GM19035 (cell line): ENCODE results near the gene DLX6.

Experiments used
- ATAC-seq: cut with Tn5 transposase; IDR thresholded peaks from one replicate; pipeline ENCODE4 v1.9.1; 2021; ENCODE audit not compliant: unreplicated experiment

DLX6 gene

DNA sequence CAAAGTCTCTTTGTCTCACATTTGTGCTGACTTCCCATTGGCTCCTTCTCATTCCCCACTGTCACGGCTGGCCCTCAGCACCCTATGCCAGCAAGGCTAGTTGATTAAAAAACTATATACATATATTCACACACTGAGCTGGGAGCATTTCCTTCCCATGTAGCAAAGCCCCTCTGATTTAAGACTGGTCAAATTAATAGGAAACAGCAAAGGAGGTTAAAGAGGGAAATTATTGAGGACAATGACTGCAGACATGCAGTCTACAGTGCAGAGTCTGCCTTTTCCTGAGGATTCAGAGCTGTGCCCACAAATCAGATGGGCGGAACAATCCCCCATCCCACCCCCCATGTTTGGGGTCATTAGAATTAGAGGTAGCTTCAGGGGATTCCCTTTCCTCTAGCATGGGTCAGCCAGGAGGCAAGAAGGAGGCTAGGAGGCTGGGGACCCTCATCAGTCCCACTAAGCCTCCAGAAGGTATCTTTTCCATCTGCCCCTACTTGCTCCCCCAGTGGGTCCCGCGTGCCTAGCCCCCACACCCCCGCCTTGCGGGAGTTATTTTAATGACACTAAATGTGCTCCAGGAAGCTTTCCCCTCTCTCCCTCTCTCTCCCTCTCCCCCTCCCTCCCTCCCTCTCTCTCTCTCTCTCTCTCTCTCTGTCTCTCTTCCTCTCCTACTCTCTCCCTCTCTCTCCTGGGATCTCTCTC lies 9.8 kb upstream of the DLX6 start:
- no peak for ATAC-seq

DNA sequence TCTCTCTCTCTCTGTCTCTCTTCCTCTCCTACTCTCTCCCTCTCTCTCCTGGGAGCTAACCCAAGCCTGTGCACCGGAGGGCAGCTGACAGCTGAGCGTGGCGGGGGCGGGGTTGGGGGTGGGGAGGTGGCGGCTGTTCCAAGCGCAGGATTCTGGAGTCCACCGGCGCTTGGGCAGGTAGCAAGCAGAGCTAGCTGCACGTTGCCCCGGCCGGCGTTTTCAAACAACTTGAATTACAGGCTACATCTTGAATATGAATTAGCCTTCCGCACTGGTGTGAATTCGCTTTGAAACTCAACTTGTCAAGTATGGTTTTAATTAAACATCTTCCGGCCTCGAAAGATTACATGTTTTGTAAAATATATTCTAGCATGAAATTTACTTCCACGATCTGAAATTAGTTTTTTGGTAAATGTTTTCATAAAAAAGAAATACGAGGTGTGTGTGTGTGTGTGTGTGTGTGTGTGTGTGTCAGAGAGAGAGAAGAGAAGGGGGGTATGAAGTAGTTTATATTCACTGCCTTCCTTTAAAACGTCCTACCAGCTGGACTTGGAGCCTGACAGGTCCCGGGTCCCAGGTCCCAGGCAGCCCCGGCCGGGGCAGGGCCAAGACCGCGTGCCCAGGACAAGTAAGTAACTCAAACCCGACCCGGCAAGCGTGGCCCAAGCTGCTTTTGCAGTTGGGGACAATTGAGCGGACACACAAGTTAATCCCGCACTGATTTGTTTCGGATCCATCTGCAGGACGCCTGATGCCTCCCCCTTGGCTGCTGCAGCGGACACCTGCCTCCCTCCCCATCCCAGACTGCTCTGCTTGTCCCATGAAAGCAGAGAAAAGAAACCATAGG lies 9.0 kb upstream of the DLX6 start:
- no peak for ATAC-seq

DNA sequence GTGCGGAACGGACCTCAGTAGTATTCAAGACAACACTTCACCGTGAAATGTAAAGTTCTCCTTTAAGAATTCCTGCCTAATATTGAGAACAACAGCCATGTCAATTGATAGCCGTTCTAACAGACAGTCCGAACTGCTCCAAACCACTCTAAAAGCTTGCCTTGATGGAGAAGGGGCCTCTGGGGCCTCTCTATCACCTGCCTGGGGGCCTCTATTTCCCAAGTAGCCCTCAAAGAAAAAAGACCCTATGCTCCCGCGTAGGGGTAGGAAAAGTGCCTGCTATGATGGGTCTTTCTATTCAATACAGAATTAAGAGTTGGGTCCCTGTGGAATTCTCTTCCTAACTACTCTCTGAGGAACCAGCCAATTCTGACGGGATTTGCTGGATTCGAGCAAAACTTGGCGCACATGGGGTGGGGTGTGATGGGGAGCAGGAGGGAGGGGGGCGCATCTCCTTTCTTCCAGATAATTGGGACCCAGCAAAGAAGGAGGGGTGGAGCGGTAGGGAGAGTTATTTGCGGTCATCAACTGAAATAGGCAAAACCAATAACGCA lies 8.3 kb upstream of the DLX6 start:
- no peak for ATAC-seq

DNA sequence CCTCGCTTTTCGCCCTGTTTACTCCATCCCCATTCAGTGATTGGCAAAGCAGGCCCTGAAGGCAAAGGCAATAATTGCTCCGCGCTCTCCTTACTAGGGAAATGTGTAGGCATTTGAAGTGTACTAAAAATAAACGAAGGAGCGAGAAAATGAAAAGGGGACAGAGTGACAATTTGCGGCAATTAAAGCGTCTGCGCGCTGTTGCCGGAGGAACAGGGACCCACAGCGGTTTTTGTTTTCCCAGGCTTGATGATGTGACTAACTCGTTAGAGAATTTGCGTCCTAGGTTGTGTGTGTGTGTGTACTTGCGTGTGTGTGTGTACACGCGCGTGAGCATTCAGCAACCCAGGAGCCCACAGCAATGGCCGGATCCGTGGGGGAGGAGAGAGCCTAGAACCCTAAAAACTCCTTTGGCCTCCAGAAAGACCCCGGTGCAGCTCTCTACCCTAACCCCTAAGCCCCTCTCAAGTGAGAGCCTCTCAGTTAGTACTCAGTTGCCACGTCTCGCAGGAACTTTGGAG lies 7.8 kb upstream of the DLX6 start:
- ATAC-seq = no peak

- no peak for ATAC-seq
These were observed 7.0 kb upstream of the DLX6 start for GRCh38 chr7:96998333-96998732.

DNA sequence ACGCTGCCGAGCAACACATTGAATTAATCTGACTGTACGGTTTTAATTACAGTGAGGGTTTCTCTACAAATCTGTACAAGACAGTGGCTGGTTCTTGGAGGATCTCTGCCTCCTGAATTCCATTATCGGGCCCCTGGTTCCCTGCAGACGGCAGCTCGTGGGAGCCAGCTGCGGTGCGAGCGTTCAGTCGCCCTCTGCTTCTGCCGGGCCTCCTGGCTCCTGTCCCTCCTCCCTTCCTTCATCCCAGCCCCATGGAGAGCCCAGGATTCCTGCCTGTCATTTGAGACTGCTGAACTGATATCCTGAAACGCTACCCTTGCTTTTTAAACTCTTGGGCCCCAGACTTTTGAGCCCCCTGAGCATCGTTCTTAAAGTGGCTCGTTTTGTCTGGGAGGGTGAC lies 6.6 kb upstream of the DLX6 start:
- ATAC-seq = no peak

- no peak for ATAC-seq
These were observed 4.1 kb upstream of the DLX6 start for GRCh38 chr7:97001221-97001620.

GRCh38 chr7:97001656-97002554 lies 3.4 kb upstream of the DLX6 start:
- ATAC-seq = no peak

GRCh38 chr7:97002555-97003261 lies 2.6 kb upstream of the DLX6 start:
- no peak for ATAC-seq

GRCh38 chr7:97003262-97004246 lies 1.8 kb upstream of the DLX6 start:
- ATAC-seq = no peak

DNA sequence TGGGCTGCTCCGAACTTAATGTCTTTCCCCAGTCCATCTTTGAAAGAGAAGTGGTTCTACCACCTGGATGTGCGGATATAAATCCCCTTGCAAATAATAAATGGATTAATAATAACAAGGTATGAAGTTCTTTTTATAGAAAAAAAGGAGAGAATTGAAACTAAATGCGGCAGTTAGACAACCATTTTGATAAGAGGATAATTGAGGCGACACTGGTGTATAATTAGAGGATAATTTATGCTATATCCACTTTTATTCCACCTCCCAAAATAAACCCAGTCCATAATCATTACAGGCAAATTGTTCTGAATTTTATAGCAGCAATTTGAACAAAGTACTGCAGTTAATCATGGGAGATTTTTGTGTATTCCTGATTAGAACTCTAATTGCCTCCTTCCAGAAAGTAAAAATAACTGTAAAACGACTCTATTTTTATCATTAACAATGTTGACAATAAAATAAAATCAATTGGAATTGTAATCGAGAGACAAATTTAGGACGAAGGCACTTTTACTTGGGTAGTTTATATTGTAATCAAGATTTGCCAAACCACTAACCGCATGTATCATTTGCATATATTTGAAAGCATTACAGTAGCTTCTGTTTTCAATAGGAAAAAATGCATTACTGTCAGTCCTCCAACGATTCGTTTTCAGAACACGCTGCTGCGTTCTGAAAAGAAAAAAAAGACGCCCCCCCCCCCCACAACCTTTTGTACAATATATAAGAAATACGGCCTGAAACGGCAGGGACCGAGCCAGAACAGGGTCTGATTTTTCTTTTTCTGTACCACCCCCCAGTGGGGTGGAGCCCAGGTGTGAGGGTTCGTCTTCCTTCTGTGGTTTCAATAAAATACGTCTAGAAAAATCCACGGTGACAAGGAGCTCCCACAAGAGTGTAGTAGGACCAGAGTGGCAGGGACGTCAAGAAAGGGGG lies 838 bp upstream of the DLX6 start:
- no peak for ATAC-seq

DNA sequence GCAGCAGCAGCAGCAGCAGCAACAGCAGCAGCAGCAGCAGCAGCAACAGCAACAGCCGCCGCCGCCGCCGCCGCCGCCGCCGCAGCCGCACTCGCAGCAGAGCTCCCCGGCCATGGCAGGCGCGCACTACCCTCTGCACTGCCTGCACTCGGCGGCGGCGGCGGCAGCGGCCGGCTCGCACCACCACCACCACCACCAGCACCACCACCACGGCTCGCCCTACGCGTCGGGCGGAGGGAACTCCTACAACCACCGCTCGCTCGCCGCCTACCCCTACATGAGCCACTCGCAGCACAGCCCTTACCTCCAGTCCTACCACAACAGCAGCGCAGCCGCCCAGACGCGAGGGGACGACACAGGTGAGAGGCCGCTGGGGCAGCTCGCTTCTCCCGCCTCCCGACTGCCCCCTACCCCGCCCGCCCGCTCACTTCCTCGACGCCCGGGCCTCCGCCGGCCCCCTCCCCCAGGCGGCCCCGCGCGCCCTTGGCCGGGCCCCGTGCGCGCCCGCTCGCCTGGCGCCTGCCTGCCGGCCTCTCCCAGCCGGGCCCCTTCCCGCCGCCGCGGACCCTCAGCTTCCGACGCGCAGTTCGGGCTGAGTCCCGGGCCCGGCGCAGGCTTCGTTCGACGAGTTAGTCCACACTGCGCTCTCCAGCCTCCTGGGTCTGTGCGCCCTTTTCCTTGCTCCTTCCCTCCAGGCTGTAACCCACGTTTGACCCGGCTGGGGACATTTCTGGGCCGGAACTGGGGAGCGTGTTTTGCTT lies 882 bp downstream of the DLX6 start:
- peak; percentile 68 for ATAC-seq

GRCh38 chr7:97006816-97007582 lies 1.6 kb downstream of the DLX6 start:
- no peak for ATAC-seq

DNA sequence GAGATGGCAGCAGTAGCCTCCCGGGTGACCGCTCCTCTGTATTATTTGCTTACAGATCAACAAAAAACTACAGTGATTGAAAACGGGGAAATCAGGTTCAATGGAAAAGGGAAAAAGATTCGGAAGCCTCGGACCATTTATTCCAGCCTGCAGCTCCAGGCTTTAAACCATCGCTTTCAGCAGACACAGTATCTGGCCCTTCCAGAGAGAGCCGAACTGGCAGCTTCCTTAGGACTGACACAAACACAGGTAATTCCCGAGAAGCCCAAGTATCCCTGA lies 2.2 kb downstream of the DLX6 start:
- no peak for ATAC-seq

DNA sequence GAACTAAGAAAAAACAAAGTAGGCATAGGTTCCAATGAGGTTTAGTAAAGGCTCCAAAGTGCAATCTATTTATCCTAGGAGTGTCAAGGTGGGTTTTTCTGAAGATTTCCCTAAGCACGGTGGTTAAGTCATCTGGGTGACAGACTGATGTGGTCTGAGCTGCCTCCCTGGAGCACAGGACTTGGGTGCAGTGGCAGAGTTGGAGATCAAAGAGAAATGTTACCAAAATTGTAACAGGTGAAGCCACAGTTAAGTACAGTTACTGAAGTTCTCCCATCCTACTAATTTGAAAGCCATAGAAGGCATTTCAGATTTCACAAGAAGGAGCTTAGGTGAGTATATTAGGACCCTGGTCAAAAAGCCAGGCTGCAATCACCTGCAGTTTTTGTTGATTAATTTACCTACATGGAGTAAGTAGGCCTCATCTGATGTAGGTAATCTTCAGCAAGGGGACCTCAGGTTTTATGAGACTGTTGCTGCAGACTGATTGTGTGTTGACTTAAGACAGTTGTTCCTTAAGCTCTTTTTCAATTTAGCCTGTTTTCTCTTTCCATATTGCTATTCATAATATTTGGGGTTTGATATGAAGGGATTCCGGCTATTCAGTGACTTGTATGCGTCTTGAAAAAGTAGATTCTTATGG lies 3.0 kb downstream of the DLX6 start:
- ATAC-seq = no peak
